ENCODE measurements around the gene CMYA5.
"Not testable (repeated sequence)": the region's sequence is repeated elsewhere in the genome, so short reads cannot be mapped to it uniquely, and the experiment has no call there.

The CMYA5 gene

GRCh38 chr5:79702606-79703380, 13.2 kb downstream of the CMYA5 start:
- Histone ChIP-seq H3K27me3 (ENCODE audit: low read depth, low read length) (no peaks in the 10 kb centered on the region), H3K4me3 (ENCODE audit: low read length) (no peak overlapping the region), H2AFZ (ENCODE audit: low read depth, low read length) (no peak overlapping the region; the same call in 1 of the 2 replicates), H3K4me1 (ENCODE audit: low read length) (peaks cover 31% of the 10 kb centered on the region), H4K20me1 (ENCODE audit: insufficient read depth, low read length) (no peaks in the 10 kb centered on the region), H3K27ac (ENCODE audit: low read length) (no peak overlapping the region), H3K9me3 (ENCODE audit: insufficient read depth, low read length) (no peaks in the 10 kb centered on the region), H3K4me2 (ENCODE audit: low read length) (no peak overlapping the region), H3K9ac (ENCODE audit: low read length) (no peak overlapping the region), H3K79me2 (ENCODE audit: low read length) (no peaks in the 10 kb centered on the region), H3K36me3 (replicated peaks; ENCODE audit: low read depth, low read length) (no peaks in the 10 kb centered on the region)
- TF ChIP-seq EZH2phosphoT487 (IDR thresholded peaks at IDR 0.05; ENCODE audit: low read depth): no peak
- peak; percentile 75 for TF ChIP-seq CTCF (IDR thresholded peaks at IDR 0.05; ENCODE audit: low read depth, low read length)

- Histone ChIP-seq H3K27me3 (ENCODE audit: low read depth, low read length) (no peaks in the 10 kb centered on the region), H2AFZ (ENCODE audit: low read depth, low read length) (peak overlapping the region; percentile 21; the same call in 1 of the 2 replicates), H3K4me2 (ENCODE audit: low read length) (no peak overlapping the region), H3K4me1 (ENCODE audit: low read length) (peaks cover 28% of the 10 kb centered on the region), H3K36me3 (replicated peaks; ENCODE audit: low read depth, low read length) (no peaks in the 10 kb centered on the region), H3K4me3 (ENCODE audit: low read length) (no peak overlapping the region), H3K27ac (ENCODE audit: low read length) (no peak overlapping the region), H3K9me3 (ENCODE audit: insufficient read depth, low read length) (no peaks in the 10 kb centered on the region), H4K20me1 (ENCODE audit: insufficient read depth, low read length) (no peaks in the 10 kb centered on the region), H3K9ac (ENCODE audit: low read length) (no peak overlapping the region), H3K79me2 (ENCODE audit: low read length) (no peaks in the 10 kb centered on the region)
- TF ChIP-seq EZH2phosphoT487 (IDR thresholded peaks at IDR 0.05; ENCODE audit: low read depth) (no peak), CTCF (IDR thresholded peaks at IDR 0.05; ENCODE audit: low read depth, low read length) (no peak)
These were observed 13.7 kb downstream of the CMYA5 start for GRCh38 chr5:79703381-79703645.

- no peaks in the 10 kb centered on the region for H3K27me3 ChIP-seq (ENCODE audit: low read depth, low read length)
- H3K4me1 ChIP-seq (ENCODE audit: low read length): peaks cover 25% of the 10 kb centered on the region
- TF ChIP-seq CTCF (IDR thresholded peaks at IDR 0.05; ENCODE audit: low read depth, low read length) (no peak), EZH2phosphoT487 (IDR thresholded peaks at IDR 0.05; ENCODE audit: low read depth) (no peak)
- no peaks in the 10 kb centered on the region for H3K79me2 ChIP-seq (ENCODE audit: low read length)
- no peak overlapping the region for H2AFZ ChIP-seq (ENCODE audit: low read depth, low read length)
- H3K27ac ChIP-seq (ENCODE audit: low read length): no peak overlapping the region
- no peaks in the 10 kb centered on the region for H3K9me3 ChIP-seq (ENCODE audit: insufficient read depth, low read length)
- no peaks in the 10 kb centered on the region for H4K20me1 ChIP-seq (ENCODE audit: insufficient read depth, low read length)
- no peak overlapping the region for H3K4me3 ChIP-seq (ENCODE audit: low read length)
- no peak overlapping the region for H3K9ac ChIP-seq (ENCODE audit: low read length)
- H3K36me3 ChIP-seq (replicated peaks; ENCODE audit: low read depth, low read length): no peaks in the 10 kb centered on the region
- H3K4me2 ChIP-seq (ENCODE audit: low read length): no peak overlapping the region
These were observed 14.9 kb downstream of the CMYA5 start for GRCh38 chr5:79704553-79704952.

GRCh38 chr5:79705632-79706031, 16.0 kb downstream of the CMYA5 start:
- H3K27ac ChIP-seq (ENCODE audit: low read length): no peak overlapping the region
- H2AFZ ChIP-seq (ENCODE audit: low read depth, low read length): no peak overlapping the region
- no peak overlapping the region for H3K4me3 ChIP-seq (ENCODE audit: low read length)
- H3K79me2 ChIP-seq (ENCODE audit: low read length): no peaks in the 10 kb centered on the region
- H3K4me2 ChIP-seq (ENCODE audit: low read length): no peak overlapping the region
- no peaks in the 10 kb centered on the region for H3K9me3 ChIP-seq (ENCODE audit: insufficient read depth, low read length)
- H3K9ac ChIP-seq (ENCODE audit: low read length): no peak overlapping the region
- peaks cover 17% of the 10 kb centered on the region for H3K4me1 ChIP-seq (ENCODE audit: low read length)
- TF ChIP-seq EZH2phosphoT487 (IDR thresholded peaks at IDR 0.05; ENCODE audit: low read depth) (no peak), CTCF (IDR thresholded peaks at IDR 0.05; ENCODE audit: low read depth, low read length) (no peak)
- H4K20me1 ChIP-seq (ENCODE audit: insufficient read depth, low read length): no peaks in the 10 kb centered on the region
- H3K36me3 ChIP-seq (replicated peaks; ENCODE audit: low read depth, low read length): no peaks in the 10 kb centered on the region
- H3K27me3 ChIP-seq (ENCODE audit: low read depth, low read length): no peaks in the 10 kb centered on the region

- H3K36me3 ChIP-seq (replicated peaks; ENCODE audit: low read depth, low read length); H2AFZ ChIP-seq (ENCODE audit: low read depth, low read length); H3K9ac ChIP-seq (ENCODE audit: low read length); H4K20me1 ChIP-seq (ENCODE audit: insufficient read depth, low read length); H3K4me3 ChIP-seq (ENCODE audit: low read length); H3K4me2 ChIP-seq (ENCODE audit: low read length); H3K27ac ChIP-seq (ENCODE audit: low read length); H3K79me2 ChIP-seq (ENCODE audit: low read length); H3K27me3 ChIP-seq (ENCODE audit: low read depth, low read length); H3K9me3 ChIP-seq (ENCODE audit: insufficient read depth, low read length): not testable (repeated sequence)
- peaks cover 17% of the 10 kb centered on the region for H3K4me1 ChIP-seq (ENCODE audit: low read length)
These were observed 16.7 kb downstream of the CMYA5 start for GRCh38 chr5:79706317-79706716.
